A549 (cell line): ENCODE results near the gene HOXD12. TPM values are rescaled to one million over a fixed set of nuclear protein-coding genes. Genes with fewer than 3 reads are reported as not detected.

Experiments used
- ATAC-seq, 2 experiments: fragments of 200-7000 bp in 1 of 2; fragments of >200 bp in 1 of 2; cut with Nextera tagmentation in 1 of 2; cut with Tn5 transposase in 1 of 2; 3 replicates each; pipeline versions ENCODE4 v1.8.0 to v1.9.1; 2018 to 2020; ENCODE audit warnings: mild to moderate bottlenecking in 1 of 2, moderate library complexity in 1 of 2
- CTCF ChIA-PET: fragments of 300-600 bp; sonication (Branson Sonifier 250); formaldehyde crosslinking; extraction: SDS; loops from one replicate; lab custom pipeline; 2021; ENCODE audit warnings: antibody characterized with exemption, inconsistent platforms; lab: Yijun Ruan, JAX
- POLR2A ChIA-PET: fragments of 350-600 bp; formaldehyde crosslinking; extraction: SDS; loops from one replicate; lab custom pipeline; 2021; ENCODE audit warnings: antibody characterized with exemption, inconsistent platforms; lab: Yijun Ruan, JAX
- DNase-seq, 2 experiments: peaks; one replicate each; pipeline versions ENCODE4 v3.0.0 to v3.0.0-alpha.2; 2011 to 2016; ENCODE audit warnings: low read depth in 1 of 2, low spot score in 1 of 2
- FAIRE-seq: peaks from 2 replicates; lab custom pipeline; 2011; peaks lifted over from hg19 to GRCh38; lab: Jason Lieb, UNC
- H3K27ac ChIP-seq, 2 experiments: fragments of >200 bp; sonication (Bioruptor Twin); formaldehyde crosslinking; 3 replicates each; pipeline ENCODE4 v1.5.1; 2016 to 2017
- H3K4me1 ChIP-seq: fragments of >200 bp; sonication (Bioruptor Twin); formaldehyde crosslinking; 3 replicates; pipeline ENCODE4 v1.6.1; 2016
- H3K4me2 ChIP-seq: fragments of >200 bp; sonication (Bioruptor Twin); formaldehyde crosslinking; 3 replicates; pipeline ENCODE4 v1.6.1; 2016
- H3K4me3 ChIP-seq: fragments of >200 bp; sonication (Bioruptor Twin); formaldehyde crosslinking; 3 replicates; pipeline ENCODE4 v1.5.1; 2016
- H3K9me3 ChIP-seq: fragments of >200 bp; sonication (Bioruptor Twin); formaldehyde crosslinking; 3 replicates; pipeline ENCODE4 v1.6.1; 2016
- ATOH8 ChIP-seq: fragments of 250-450 bp; sonication (Bioruptor Pico); IDR thresholded peaks from 2 replicates; pipeline ENCODE4 v1.5.0; 2020; ENCODE audit warnings: low read depth, mild to moderate bottlenecking, moderate library complexity
- CBX8 ChIP-seq: fragments of 200-600 bp; sonication (generic); IDR thresholded peaks from 2 replicates; pipeline ENCODE4 v1.6.1; 2016
- CEBPB ChIP-seq, 2 experiments: fragments of >200 bp in 1 of 2; sonication (Bioruptor Twin) in 1 of 2; formaldehyde crosslinking in 1 of 2; IDR thresholded peaks; 2 replicates each; pipeline ENCODE4 v1.6.1; 2012 to 2016
- CHD4 ChIP-seq: fragments of 200-600 bp; sonication (generic); IDR thresholded peaks from 2 replicates; pipeline ENCODE4 v1.6.1; 2016; ENCODE audit warnings: antibody characterized with exemption, mild to moderate bottlenecking, borderline replicate concordance
- E2F6 ChIP-seq: IDR thresholded peaks from 2 replicates; pipeline ENCODE4 v1.6.1; 2012; ENCODE audit warnings: low read depth, borderline replicate concordance
- EHF ChIP-seq: fragments of 250-450 bp; sonication (Bioruptor Pico); IDR thresholded peaks from 2 replicates; pipeline ENCODE4 v1.5.0; 2020; ENCODE audit warnings: mild to moderate bottlenecking
- FOSB ChIP-seq: fragments of 250-450 bp; sonication (Bioruptor Pico); IDR thresholded peaks from 2 replicates; pipeline ENCODE4 v1.5.0; 2020; ENCODE audit warnings: mild to moderate bottlenecking, moderate library complexity
- HEYL ChIP-seq: fragments of 250-450 bp; sonication (Bioruptor Pico); IDR thresholded peaks from 2 replicates; pipeline ENCODE4 v1.8.0; 2021; ENCODE audit warnings: mild to moderate bottlenecking, moderate library complexity
- HOXA7 ChIP-seq: fragments of 250-450 bp; sonication (Bioruptor Pico); IDR thresholded peaks from 2 replicates; pipeline ENCODE4 v1.5.0; 2020; ENCODE audit warnings: mild to moderate bottlenecking, moderate library complexity
- KDM1A ChIP-seq: fragments of 200-600 bp; sonication (generic); IDR thresholded peaks from 2 replicates; pipeline ENCODE4 v1.6.1; 2016; ENCODE audit warnings: low read depth, mild to moderate bottlenecking
- MAFK ChIP-seq: fragments of 450-650 bp; IDR thresholded peaks from 2 replicates; pipeline ENCODE4 v1.6.1; 2014; ENCODE audit not compliant: partially characterized antibody
- MAZ ChIP-seq: fragments of 150-350 bp; IDR thresholded peaks from 2 replicates; pipeline ENCODE4 v1.6.1; 2014; ENCODE audit warnings: antibody characterized with exemption, low read depth, low read length, borderline replicate concordance
- NR3C1 ChIP-seq: fragments of >200 bp; sonication (Bioruptor Twin); formaldehyde crosslinking; IDR thresholded peaks from 3 replicates; pipeline ENCODE4 v1.6.1; 2017
- RCOR1 ChIP-seq: fragments of 150-350 bp; IDR thresholded peaks from 2 replicates; pipeline ENCODE4 v1.6.1; 2014; ENCODE audit warnings: antibody characterized with exemption, low read length, low read depth
- REST ChIP-seq: fragments of 200-600 bp; sonication (generic); IDR thresholded peaks from 2 replicates; pipeline ENCODE4 v1.6.1; 2016; ENCODE audit warnings: antibody characterized with exemption, mild to moderate bottlenecking, moderate library complexity
- RFX5 ChIP-seq: fragments of 450-650 bp; IDR thresholded peaks from 2 replicates; pipeline ENCODE4 v1.7.1; 2014; ENCODE audit warnings: antibody characterized with exemption, mild to moderate bottlenecking, moderate library complexity
- RNF2 ChIP-seq: fragments of 200-600 bp; sonication (generic); IDR thresholded peaks from 2 replicates; pipeline ENCODE4 v1.6.1; 2016; ENCODE audit warnings: low read depth, mild to moderate bottlenecking, antibody characterized with exemption, moderate library complexity, borderline replicate concordance
- SREBF2 ChIP-seq: fragments of 450-650 bp; IDR thresholded peaks from 2 replicates; pipeline ENCODE4 v1.6.1; 2014; ENCODE audit warnings: mild to moderate bottlenecking, moderate library complexity
- ZNF302 ChIP-seq: fragments of 250-450 bp; sonication (Bioruptor Pico); IDR thresholded peaks from 2 replicates; pipeline ENCODE4 v1.9.0; 2021; ENCODE audit warnings: inconsistent platforms, mild to moderate bottlenecking, moderate library complexity
- ZSCAN20 ChIP-seq: fragments of 250-450 bp; sonication (Bioruptor Pico); IDR thresholded peaks from 2 replicates; pipeline ENCODE4 v1.8.0; 2022; ENCODE audit warnings: mild to moderate bottlenecking, moderate library complexity
- WGBS: methylation state at CpG from one replicate; pipeline ENCODE4 v1.1.6; 2017; ENCODE audit errors: missing lambda C conversion rate; 5-methylcytosine and 5-hydroxymethylcytosine counted together
- polyA plus RNA-seq, 4 experiments: library from polyadenylated mRNA; depleted of rRNA in 3 of 4; stranded (reverse); fragments of >200 nt; fragmentation: RNase III in 1 of 4; extraction: RNeasy Plus Mini Kit Qiagen cat#74134 plus additional on column Dnase treatment in 1 of 4; gene quantifications; 2 replicates in 3 of 4; 3 replicates in 1 of 4; pipeline ENCODE4 v1.2.3, GENCODE V29; 2011 to 2017

Gene HOXD12
- polyA plus RNA-seq, 2 of the 4 experiments (the other 2 are of a cell fraction) = not detected

GRCh38 chr2:176074919-176075425 lies 24.6 kb upstream of the HOXD12 start:
- no peak overlapping the region for H3K4me2 ChIP-seq
- no peak for FAIRE-seq
- no peak for ATAC-seq
- H3K4me3 ChIP-seq = no peak overlapping the region
- POLR2A ChIA-PET = no interaction called here
- no peaks in the 10 kb centered on the region for H3K9me3 ChIP-seq
- no peak for DNase-seq
- no peak overlapping the region for H3K27ac ChIP-seq
- H3K4me1 ChIP-seq = peaks cover 9% of the 10 kb centered on the region; the same call in 2 of the 3 replicates
- 72% methylated on average over 7 of the region's 7 CpGs for WGBS
- no peak for TF ChIP-seq ATOH8 (CRISPR knock-in tag)
- TF ChIP-seq CEBPB (IDR thresholded peaks at IDR 0.05) = no peak
- TF ChIP-seq RFX5 = no peak
- no peak for TF ChIP-seq ZSCAN20
- CTCF ChIA-PET = interaction anchor here (0.6 to 2.5 kb wide), 5 partner anchors 10 to 1385 kb away, joined by 3 to 9 read pairs (median 4); no protein-coding TSS in a partner anchor

GRCh38 chr2:176075481-176075880 lies 24.1 kb upstream of the HOXD12 start:
- no peak for DNase-seq
- ChIA-PET POLR2A (no interaction called here), CTCF (interaction anchor here (0.5 to 2.5 kb wide), 6 partner anchors 10 to 1385 kb away, joined by 3 to 9 read pairs (median 4); no protein-coding TSS in a partner anchor)
- no peak overlapping the region for H3K27ac ChIP-seq
- TF ChIP-seq CEBPB (IDR thresholded peaks at IDR 0.05) (no peak), HEYL (CRISPR knock-in tag) (no peak), E2F6 (no peak), KDM1A (no peak), EHF (no peak), CBX8 (0 out of 2 replicates have a peak, but pooled peaks have one; percentile 20)
- H3K4me3 ChIP-seq = no peak overlapping the region
- 44% methylated on average over 15 of the region's 15 CpGs for WGBS
- H3K4me2 ChIP-seq = no peak overlapping the region
- FAIRE-seq = no peak
- peaks cover 9% of the 10 kb centered on the region; the same call in 2 of the 3 replicates for H3K4me1 ChIP-seq
- no peak for ATAC-seq
- H3K9me3 ChIP-seq = no peaks in the 10 kb centered on the region

GRCh38 chr2:176076063-176076462 lies 23.5 kb upstream of the HOXD12 start:
- H3K4me2 ChIP-seq = no peak overlapping the region
- no peak for DNase-seq
- ChIA-PET CTCF (interaction anchor here (0.7 to 2.5 kb wide), 3 partner anchors 12 to 386 kb away, joined by 3 to 9 read pairs (median 5); no protein-coding TSS in a partner anchor), POLR2A (no interaction called here)
- no peak overlapping the region for H3K4me3 ChIP-seq
- ATAC-seq = no peak
- FAIRE-seq = no peak
- whole genome bisulfite sequencing = 5% methylated on average over 7 of the region's 7 CpGs
- no peak overlapping the region for H3K27ac ChIP-seq
- TF ChIP-seq FOSB = no peak
- peak; percentile 39; the same call in 1 of the 2 replicates for TF ChIP-seq RNF2
- peaks cover 3% of the 10 kb centered on the region for H3K9me3 ChIP-seq
- H3K4me1 ChIP-seq = peaks cover 9% of the 10 kb centered on the region; the same call in 2 of the 3 replicates

- Histone ChIP-seq H3K4me3 (no peak overlapping the region), H3K4me2 (no peak overlapping the region), H3K4me1 (peaks cover 9% of the 10 kb centered on the region; the same call in 2 of the 3 replicates), H3K27ac (no peak overlapping the region), H3K9me3 (peaks cover 8% of the 10 kb centered on the region)
- no peak for TF ChIP-seq HOXA7
- TF ChIP-seq ZNF302 = no peak
- no peak for TF ChIP-seq SREBF2
- no peak for TF ChIP-seq NR3C1
- TF ChIP-seq REST = no peak
- TF ChIP-seq RNF2 = no peak
- no peak for TF ChIP-seq MAZ
- no peak for TF ChIP-seq ATOH8 (CRISPR knock-in tag)
- TF ChIP-seq RFX5 = no peak
- TF ChIP-seq RCOR1 = no peak
- no peak for TF ChIP-seq CHD4
- TF ChIP-seq MAFK = no peak
- CTCF ChIA-PET = interaction anchor here (0.7 to 2.5 kb wide), 3 partner anchors 11 to 386 kb away, joined by 5 to 9 read pairs (median 5); no protein-coding TSS in a partner anchor
- ATAC-seq = no peak
- DNase-seq = no peak
- WGBS = 7% methylated on average over 2 of the region's 2 CpGs
- POLR2A ChIA-PET = no interaction called here
- FAIRE-seq = no peak
Measured at GRCh38 chr2:176076796-176077195, 22.8 kb upstream of the HOXD12 start.
